H1 (cell line): Measurements from ENCODE around the gene VIPR2. TPM values are rescaled to one million over a fixed set of nuclear protein-coding genes. Genes with fewer than 3 reads are reported as not detected.

Source experiments
- polyA plus RNA-seq, 7 experiments: library from polyadenylated mRNA; depleted of rRNA in 3 of 7; stranded (reverse) in 5 of 7; unstranded in 2 of 7; fragments of >200 nt in 5 of 7; fragments of 200-250 nt in 2 of 7; gene quantifications; 1 replicate in 5 of 7; 2 replicates in 1 of 7; 4 replicates in 1 of 7; pipeline versions ENCODE4 v1.2.1 to v1.2.3, GENCODE V29; 2011 to 2013; ENCODE audit warnings: missing spikeins in 2 of 7, mixed read lengths in 2 of 7
- total RNA-seq: library from RNA; stranded (reverse); fragmentation: NEBNext Ultra II Directional; extraction: Animal tissue kit (Norgen Biotek cat#: 25700); gene quantifications from 2 replicates; pipeline ENCODE4 v1.2.1, GENCODE V29; 2021
- TF ChIP-seq, protein P1 (sequence below): IDR thresholded peaks from 2 replicates; pipeline ENCODE4 v1.6.1; 2011; ENCODE audit warnings: low read length, improper control_type of control experiment
- TF ChIP-seq, protein P2 (sequence below): IDR thresholded peaks from 2 replicates; pipeline ENCODE4 v1.6.1; 2012; ENCODE audit warnings: low read length, inconsistent platforms

Gene VIPR2
- total and polyA plus RNA-seq, 2 of the 8 experiments (the other 6 are each of a cell fraction or from before 2014, with no cell fraction given) = 2.4 to 6.3 TPM

DNA sequence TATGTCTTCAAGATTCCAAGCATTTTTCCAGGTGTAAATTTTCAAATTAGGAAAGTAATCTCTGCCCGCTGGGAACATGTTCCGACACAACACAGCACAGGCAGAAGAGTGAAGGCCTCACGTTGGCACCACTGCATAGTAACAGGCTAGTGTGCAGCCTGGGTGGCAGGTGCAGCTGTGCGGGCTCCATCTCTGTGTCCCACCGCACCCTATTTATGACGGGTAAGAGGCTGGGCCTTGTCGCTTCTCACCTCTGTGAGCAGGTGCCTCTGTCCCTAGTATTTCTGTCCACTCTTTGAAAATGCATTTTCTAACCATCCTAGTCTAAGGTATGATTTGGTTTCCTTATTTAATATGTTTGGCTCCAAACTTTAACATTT lies 24.1 kb downstream of the VIPR2 start (continued):
- TF ChIP-seq, protein P1, sequence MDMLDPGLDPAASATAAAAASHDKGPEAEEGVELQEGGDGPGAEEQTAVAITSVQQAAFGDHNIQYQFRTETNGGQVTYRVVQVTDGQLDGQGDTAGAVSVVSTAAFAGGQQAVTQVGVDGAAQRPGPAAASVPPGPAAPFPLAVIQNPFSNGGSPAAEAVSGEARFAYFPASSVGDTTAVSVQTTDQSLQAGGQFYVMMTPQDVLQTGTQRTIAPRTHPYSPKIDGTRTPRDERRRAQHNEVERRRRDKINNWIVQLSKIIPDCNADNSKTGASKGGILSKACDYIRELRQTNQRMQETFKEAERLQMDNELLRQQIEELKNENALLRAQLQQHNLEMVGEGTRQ = no peak
- TF ChIP-seq, protein P2, sequence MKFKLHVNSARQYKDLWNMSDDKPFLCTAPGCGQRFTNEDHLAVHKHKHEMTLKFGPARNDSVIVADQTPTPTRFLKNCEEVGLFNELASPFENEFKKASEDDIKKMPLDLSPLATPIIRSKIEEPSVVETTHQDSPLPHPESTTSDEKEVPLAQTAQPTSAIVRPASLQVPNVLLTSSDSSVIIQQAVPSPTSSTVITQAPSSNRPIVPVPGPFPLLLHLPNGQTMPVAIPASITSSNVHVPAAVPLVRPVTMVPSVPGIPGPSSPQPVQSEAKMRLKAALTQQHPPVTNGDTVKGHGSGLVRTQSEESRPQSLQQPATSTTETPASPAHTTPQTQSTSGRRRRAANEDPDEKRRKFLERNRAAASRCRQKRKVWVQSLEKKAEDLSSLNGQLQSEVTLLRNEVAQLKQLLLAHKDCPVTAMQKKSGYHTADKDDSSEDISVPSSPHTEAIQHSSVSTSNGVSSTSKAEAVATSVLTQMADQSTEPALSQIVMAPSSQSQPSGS = no peak
